DOHH2 (cell line): ENCODE measurements around the gene PRCD.

Experiments
- CTCF ChIP-seq: fragments of 200-600 bp; sonication (generic); IDR thresholded peaks from one replicate; pipeline ENCODE4 v1.5.1; 2014; ENCODE audit warnings: antibody characterized with exemption, mild to moderate bottlenecking, low read depth, low read length; ENCODE audit not compliant: poor library complexity, severe bottlenecking
- EZH2phosphoT487 ChIP-seq: fragments of 200-600 bp; sonication (generic); IDR thresholded peaks from 2 replicates; pipeline ENCODE4 v1.6.1; 2017; ENCODE audit warnings: borderline replicate concordance, mild to moderate bottlenecking, antibody characterized with exemption, low read length, moderate library complexity, mixed read lengths

- no peak for TF ChIP-seq CTCF
- TF ChIP-seq EZH2phosphoT487: no peak
These were observed 2.1 kb downstream of the PRCD start for GRCh38 chr17:76541739-76542454.
